K562 (cell line): ENCODE data around the gene TCOF1. TPM values are rescaled to one million over a fixed set of nuclear protein-coding genes. Genes with fewer than 3 reads are reported as not detected.

ENCODE experiments used
- ATAC-seq: fragments of 200-7000 bp; cut with Tn5 transposase; 3 replicates; pipeline ENCODE4 v1.9.1; 2020; ENCODE audit warnings: moderate library complexity
- BruUV-seq: library from RNA; stranded (reverse); fragments of 400-500 nt; replicated peaks from 2 replicates; lab custom pipeline; 2021; lab: Mats Ljungman, UMichigan
- CTCF ChIA-PET: fragments of 300-600 bp; formaldehyde crosslinking; extraction: SDS; loops from one replicate; lab custom pipeline; 2021; ENCODE audit warnings: low intra/inter-chr PET ratio; lab: Yijun Ruan, JAX
- POLR2A ChIA-PET: fragments of 300-600, 350-650 bp; sonication (Branson Sonifier 250); formaldehyde crosslinking; extraction: SDS; loops from one replicate; lab custom pipeline; 2021; ENCODE audit warnings: antibody characterized with exemption, inconsistent platforms; lab: Yijun Ruan, JAX
- DNase-seq, 4 experiments: peaks; one replicate each; pipeline versions ENCODE4 v3.0.0 to v3.0.0-alpha.2; 2011 to 2018; ENCODE audit warnings: low spot score in 3 of 4, mixed read lengths in 3 of 4; ENCODE audit errors: extremely low read depth in 1 of 4
- FAIRE-seq: peaks from 2 replicates; lab custom pipeline; 2011; peaks lifted over from hg19 to GRCh38; lab: Jason Lieb, UNC
- H2AFZ ChIP-seq: 2 replicates; pipeline ENCODE4 v1.6.0; 2011; ENCODE audit warnings: low read depth, low read length, control low read depth, inconsistent platforms
- H3K27ac ChIP-seq: fragments of 200-600 bp; 3 replicates; pipeline ENCODE4 v1.8.0; 2011; ENCODE audit warnings: low read depth, mild to moderate bottlenecking, control low read depth, inconsistent platforms, low read length, moderate library complexity, mixed read lengths; ENCODE audit errors: extremely low read depth
- H3K27me3 ChIP-seq, 2 experiments: fragments of 300-600 bp in 1 of 2; 2 replicates in 1 of 2; 3 replicates in 1 of 2; pipeline versions ENCODE4 v1.6.0 to v1.8.0; 2011; ENCODE audit warnings: inconsistent platforms in 2 of 2, low read length in 2 of 2, mild to moderate bottlenecking in 1 of 2, mixed read lengths in 1 of 2, moderate library complexity in 1 of 2; ENCODE audit not compliant: control insufficient read depth in 2 of 2, insufficient read depth in 2 of 2
- H3K36me3 ChIP-seq: fragments of 300-600 bp; 3 replicates; pipeline ENCODE4 v1.8.0; 2011; ENCODE audit warnings: mild to moderate bottlenecking, low read length, inconsistent platforms; ENCODE audit not compliant: control insufficient read depth, insufficient read depth
- H3K4me1 ChIP-seq, 2 experiments: fragments of 200-600 bp in 1 of 2; replicated peaks in 1 of 2; 2 replicates in 1 of 2; 3 replicates in 1 of 2; pipeline versions ENCODE4 v1.5.1 to v1.8.0; 2011; ENCODE audit warnings: inconsistent platforms in 2 of 2, low read length in 2 of 2, mild to moderate bottlenecking in 1 of 2, mixed read lengths in 1 of 2, moderate library complexity in 1 of 2; ENCODE audit not compliant: control insufficient read depth in 2 of 2, insufficient read depth in 2 of 2
- H3K4me2 ChIP-seq: 2 replicates; pipeline ENCODE4 v1.6.1; 2011; ENCODE audit warnings: low read length, control low read depth, inconsistent platforms, mixed read lengths; ENCODE audit not compliant: insufficient read depth
- H3K4me3 ChIP-seq: fragments of 200-600 bp; sonication (generic), shearing (Covaris generic); 2 replicates; pipeline ENCODE4 v1.5.1; 2016; ENCODE audit warnings: control low read depth, inconsistent platforms
- H3K79me2 ChIP-seq: fragments of 200-600 bp; 3 replicates; pipeline ENCODE4 v1.8.0; 2011; ENCODE audit warnings: low read length, inconsistent platforms; ENCODE audit not compliant: control insufficient read depth, insufficient read depth
- H3K9ac ChIP-seq, 2 experiments: 2 replicates each; pipeline versions ENCODE4 v1.6.0 to v1.6.1; 2011; ENCODE audit warnings: low read depth in 2 of 2, low read length in 2 of 2, control low read depth in 1 of 2, inconsistent platforms in 1 of 2, mild to moderate bottlenecking in 1 of 2, mixed read lengths in 1 of 2; ENCODE audit not compliant: insufficient read depth in 1 of 2
- H3K9me1 ChIP-seq: one replicate; pipeline ENCODE4 v1.6.0; 2011; ENCODE audit warnings: inconsistent platforms, mild to moderate bottlenecking, low read length, moderate library complexity; ENCODE audit not compliant: control insufficient read depth, insufficient read depth
- H3K9me3 ChIP-seq: replicated peaks from 2 replicates; pipeline ENCODE4 v1.5.1; 2011; ENCODE audit warnings: low read depth, low read length, inconsistent platforms; ENCODE audit not compliant: control insufficient read depth, insufficient read depth
- H4K20me1 ChIP-seq: replicated peaks from 2 replicates; pipeline ENCODE4 v1.6.1; 2011; ENCODE audit warnings: low read length, inconsistent platforms, mixed read lengths; ENCODE audit not compliant: control insufficient read depth, insufficient read depth
- CBFA2T3 ChIP-seq: fragments of 450-650 bp; IDR thresholded peaks from 2 replicates; pipeline ENCODE4 v1.6.1; 2017
- CEBPB ChIP-seq: fragments of 450-650 bp; IDR thresholded peaks from 2 replicates; pipeline ENCODE4 v1.6.1; 2016; ENCODE audit warnings: missing genetic modification characterization, missing compliant biosample characterization
- CEBPG ChIP-seq, 3 experiments: fragments of 200-800 bp in 1 of 3; sonication (Bioruptor generic) in 1 of 3; sonication (generic) in 1 of 3; formaldehyde crosslinking in 1 of 3; IDR thresholded peaks in 2 of 3; conservative IDR thresholded peaks in 1 of 3; 2 replicates each; pipeline versions ENCODE4 v1.6.1 to v1.8.0; 2016 to 2022; ENCODE audit warnings: missing compliant biosample characterization in 2 of 3, missing genetic modification characterization in 2 of 3, mild to moderate bottlenecking in 1 of 3, missing genetic modification reagents in 1 of 3
- FOXA3 ChIP-seq, 2 experiments: fragments of 450-650 bp in 1 of 2; sonication (generic) in 1 of 2; formaldehyde crosslinking; IDR thresholded peaks in 1 of 2; conservative IDR thresholded peaks in 1 of 2; 2 replicates each; pipeline versions ENCODE4 v1.4.0 to v1.8.0; 2020 to 2022; ENCODE audit warnings: mild to moderate bottlenecking in 2 of 2, missing genetic modification reagents in 1 of 2
- HNRNPLL ChIP-seq: fragments of 200-400 bp; formaldehyde crosslinking; IDR thresholded peaks from 2 replicates; pipeline ENCODE4 v1.6.1; 2017; ENCODE audit warnings: low read length, low read depth, mild to moderate bottlenecking; ENCODE audit not compliant: poor library complexity, severe bottlenecking
- ZNF584 ChIP-seq: fragments of 200-800 bp; sonication (Bioruptor generic); IDR thresholded peaks from 2 replicates; pipeline ENCODE4 v1.6.1; 2016; ENCODE audit warnings: low read depth, mild to moderate bottlenecking, missing genetic modification characterization, missing compliant biosample characterization
- WGBS: fragments of 100-300 bp; shearing (Covaris generic); methylation state at CpG from one replicate; pipeline ENCODE4 v1.1.6; 2016; ENCODE audit warnings: low coverage, mixed read lengths; ENCODE audit not compliant: insufficient coverage; ENCODE audit errors: missing lambda C conversion rate; 5-methylcytosine and 5-hydroxymethylcytosine counted together
- in situ Hi-C: fragments of 300-500 bp; cut with MboI; formaldehyde crosslinking; loops from 4 replicates; pipeline ENCODE4 v1.15.0; 2018; ENCODE audit warnings: inconsistent platforms, mixed read lengths
- intact Hi-C: fragments of 100-400 bp; cut with micrococcal nuclease; formaldehyde crosslinking; loops from 2 replicates; pipeline ENCODE4 v1.14.2; 2022
- polyA plus RNA-seq, 8 experiments: library from polyadenylated mRNA; depleted of rRNA in 4 of 8; stranded (reverse) in 5 of 8; unstranded in 3 of 8; fragments of >200 nt; fragmentation: Nextera tagmentation in 2 of 8; fragmentation: Illumina TruSeq in 1 of 8; extraction: Ambion mirVana in 2 of 8; extraction: Trizol in 1 of 8; gene quantifications; 2 replicates each; pipeline versions ENCODE4 v1.2.1 to v1.2.3, GENCODE V29; 2011 to 2014; ENCODE audit warnings: inconsistent platforms in 1 of 8, missing spikeins in 1 of 8
- total RNA-seq, 7 experiments: library from RNA; depleted of rRNA in 6 of 7; stranded (reverse); fragments of >200 nt in 6 of 7; fragmentation: Illumina TruSeq in 2 of 7; extraction: Trizol in 2 of 7; gene quantifications; 2 replicates each; pipeline versions ENCODE4 v1.2.1 to v1.2.3, GENCODE V29; 2011 to 2021; ENCODE audit warnings: low replicate concordance in 1 of 7
- TF ChIP-seq, protein P1 (sequence below): fragments of 200-600 bp; sonication (generic); IDR thresholded peaks from one replicate; pipeline ENCODE4 v1.6.1; 2012; ENCODE audit warnings: mild to moderate bottlenecking, low read depth, low read length, inconsistent platforms
- TF ChIP-seq, protein P2 (sequence below), 2 experiments: fragments of 450-650 bp in 1 of 2; sonication (generic) in 1 of 2; formaldehyde crosslinking in 1 of 2; IDR thresholded peaks in 1 of 2; conservative IDR thresholded peaks in 1 of 2; 2 replicates each; pipeline versions ENCODE4 v1.6.1 to v1.8.1; 2016 to 2023; ENCODE audit warnings: mild to moderate bottlenecking in 2 of 2, moderate library complexity in 2 of 2, inconsistent platforms in 1 of 2, missing genetic modification reagents in 1 of 2

The TCOF1 gene
- total and polyA plus RNA-seq, 9 of the 15 experiments (the other 6 are each of a cell fraction or from before 2014, with no cell fraction given), result 9.8 to 134 (median 61.7) TPM

DNA sequence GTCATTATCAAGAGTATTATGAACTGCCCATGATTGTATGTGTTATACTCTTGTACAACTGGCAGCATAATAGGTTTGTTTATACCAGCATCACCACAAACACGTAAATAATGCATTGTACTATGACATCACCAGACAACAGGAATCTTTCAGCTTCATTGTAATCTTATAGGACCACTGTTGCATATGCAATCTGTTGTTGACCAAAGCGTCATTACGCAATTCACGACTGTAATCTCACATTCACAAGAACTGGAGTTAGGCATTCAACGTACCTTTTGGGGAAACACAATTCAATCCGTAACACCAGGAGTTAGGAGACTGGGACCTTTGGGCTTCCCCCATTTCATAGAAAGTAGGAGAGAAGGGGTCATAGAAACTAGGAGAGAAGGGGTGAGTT, 34.4 kb upstream of the TCOF1 start:
- H3K9me1 ChIP-seq, result no peaks in the 10 kb centered on the region
- H3K27ac ChIP-seq, result no peak overlapping the region
- CTCF ChIA-PET, result no interaction called here
- peaks cover 2 to 28% of the 10 kb centered on the region in 2 experiments; a peak in 3 of 5 replicates for H3K27me3 ChIP-seq
- H3K4me1 ChIP-seq, result no peaks in the 10 kb centered on the region; a peak in 1 of 5 replicates
- in situ Hi-C loops, result no loop called here
- no peaks in the 10 kb centered on the region for H3K79me2 ChIP-seq
- H3K36me3 ChIP-seq, result no peaks in the 10 kb centered on the region
- no peak overlapping the region for H2AFZ ChIP-seq
- POLR2A ChIA-PET, result interaction anchor here (0.5 to 1.0 kb wide), 2 partner anchors 22 to 81 kb away, joined by 3 read pairs; no protein-coding TSS in a partner anchor
- DNase-seq (no peak), ATAC-seq (no peak), FAIRE-seq (peak; percentile 29)
- H4K20me1 ChIP-seq, result peaks cover 2% of the 10 kb centered on the region; the same call in 1 of the 2 replicates
- H3K9ac ChIP-seq, result no peak overlapping the region
- WGBS, result 2% methylated on average over 6 of the region's 6 CpGs
- H3K4me2 ChIP-seq, result no peak overlapping the region
- no peak overlapping the region for H3K4me3 ChIP-seq
- intact Hi-C loops, result no loop called here
- BruUV-seq, result no TSS peak
- H3K9me3 ChIP-seq, result no peaks in the 10 kb centered on the region; the same call in 1 of the 2 replicates
- TF ChIP-seq ZNF584, result no peak
- TF ChIP-seq CBFA2T3, result 0 out of 2 replicates have a peak, but pooled peaks have one; percentile 18
- peak; percentile 64 for TF ChIP-seq HNRNPLL
- TF ChIP-seq, protein P1, sequence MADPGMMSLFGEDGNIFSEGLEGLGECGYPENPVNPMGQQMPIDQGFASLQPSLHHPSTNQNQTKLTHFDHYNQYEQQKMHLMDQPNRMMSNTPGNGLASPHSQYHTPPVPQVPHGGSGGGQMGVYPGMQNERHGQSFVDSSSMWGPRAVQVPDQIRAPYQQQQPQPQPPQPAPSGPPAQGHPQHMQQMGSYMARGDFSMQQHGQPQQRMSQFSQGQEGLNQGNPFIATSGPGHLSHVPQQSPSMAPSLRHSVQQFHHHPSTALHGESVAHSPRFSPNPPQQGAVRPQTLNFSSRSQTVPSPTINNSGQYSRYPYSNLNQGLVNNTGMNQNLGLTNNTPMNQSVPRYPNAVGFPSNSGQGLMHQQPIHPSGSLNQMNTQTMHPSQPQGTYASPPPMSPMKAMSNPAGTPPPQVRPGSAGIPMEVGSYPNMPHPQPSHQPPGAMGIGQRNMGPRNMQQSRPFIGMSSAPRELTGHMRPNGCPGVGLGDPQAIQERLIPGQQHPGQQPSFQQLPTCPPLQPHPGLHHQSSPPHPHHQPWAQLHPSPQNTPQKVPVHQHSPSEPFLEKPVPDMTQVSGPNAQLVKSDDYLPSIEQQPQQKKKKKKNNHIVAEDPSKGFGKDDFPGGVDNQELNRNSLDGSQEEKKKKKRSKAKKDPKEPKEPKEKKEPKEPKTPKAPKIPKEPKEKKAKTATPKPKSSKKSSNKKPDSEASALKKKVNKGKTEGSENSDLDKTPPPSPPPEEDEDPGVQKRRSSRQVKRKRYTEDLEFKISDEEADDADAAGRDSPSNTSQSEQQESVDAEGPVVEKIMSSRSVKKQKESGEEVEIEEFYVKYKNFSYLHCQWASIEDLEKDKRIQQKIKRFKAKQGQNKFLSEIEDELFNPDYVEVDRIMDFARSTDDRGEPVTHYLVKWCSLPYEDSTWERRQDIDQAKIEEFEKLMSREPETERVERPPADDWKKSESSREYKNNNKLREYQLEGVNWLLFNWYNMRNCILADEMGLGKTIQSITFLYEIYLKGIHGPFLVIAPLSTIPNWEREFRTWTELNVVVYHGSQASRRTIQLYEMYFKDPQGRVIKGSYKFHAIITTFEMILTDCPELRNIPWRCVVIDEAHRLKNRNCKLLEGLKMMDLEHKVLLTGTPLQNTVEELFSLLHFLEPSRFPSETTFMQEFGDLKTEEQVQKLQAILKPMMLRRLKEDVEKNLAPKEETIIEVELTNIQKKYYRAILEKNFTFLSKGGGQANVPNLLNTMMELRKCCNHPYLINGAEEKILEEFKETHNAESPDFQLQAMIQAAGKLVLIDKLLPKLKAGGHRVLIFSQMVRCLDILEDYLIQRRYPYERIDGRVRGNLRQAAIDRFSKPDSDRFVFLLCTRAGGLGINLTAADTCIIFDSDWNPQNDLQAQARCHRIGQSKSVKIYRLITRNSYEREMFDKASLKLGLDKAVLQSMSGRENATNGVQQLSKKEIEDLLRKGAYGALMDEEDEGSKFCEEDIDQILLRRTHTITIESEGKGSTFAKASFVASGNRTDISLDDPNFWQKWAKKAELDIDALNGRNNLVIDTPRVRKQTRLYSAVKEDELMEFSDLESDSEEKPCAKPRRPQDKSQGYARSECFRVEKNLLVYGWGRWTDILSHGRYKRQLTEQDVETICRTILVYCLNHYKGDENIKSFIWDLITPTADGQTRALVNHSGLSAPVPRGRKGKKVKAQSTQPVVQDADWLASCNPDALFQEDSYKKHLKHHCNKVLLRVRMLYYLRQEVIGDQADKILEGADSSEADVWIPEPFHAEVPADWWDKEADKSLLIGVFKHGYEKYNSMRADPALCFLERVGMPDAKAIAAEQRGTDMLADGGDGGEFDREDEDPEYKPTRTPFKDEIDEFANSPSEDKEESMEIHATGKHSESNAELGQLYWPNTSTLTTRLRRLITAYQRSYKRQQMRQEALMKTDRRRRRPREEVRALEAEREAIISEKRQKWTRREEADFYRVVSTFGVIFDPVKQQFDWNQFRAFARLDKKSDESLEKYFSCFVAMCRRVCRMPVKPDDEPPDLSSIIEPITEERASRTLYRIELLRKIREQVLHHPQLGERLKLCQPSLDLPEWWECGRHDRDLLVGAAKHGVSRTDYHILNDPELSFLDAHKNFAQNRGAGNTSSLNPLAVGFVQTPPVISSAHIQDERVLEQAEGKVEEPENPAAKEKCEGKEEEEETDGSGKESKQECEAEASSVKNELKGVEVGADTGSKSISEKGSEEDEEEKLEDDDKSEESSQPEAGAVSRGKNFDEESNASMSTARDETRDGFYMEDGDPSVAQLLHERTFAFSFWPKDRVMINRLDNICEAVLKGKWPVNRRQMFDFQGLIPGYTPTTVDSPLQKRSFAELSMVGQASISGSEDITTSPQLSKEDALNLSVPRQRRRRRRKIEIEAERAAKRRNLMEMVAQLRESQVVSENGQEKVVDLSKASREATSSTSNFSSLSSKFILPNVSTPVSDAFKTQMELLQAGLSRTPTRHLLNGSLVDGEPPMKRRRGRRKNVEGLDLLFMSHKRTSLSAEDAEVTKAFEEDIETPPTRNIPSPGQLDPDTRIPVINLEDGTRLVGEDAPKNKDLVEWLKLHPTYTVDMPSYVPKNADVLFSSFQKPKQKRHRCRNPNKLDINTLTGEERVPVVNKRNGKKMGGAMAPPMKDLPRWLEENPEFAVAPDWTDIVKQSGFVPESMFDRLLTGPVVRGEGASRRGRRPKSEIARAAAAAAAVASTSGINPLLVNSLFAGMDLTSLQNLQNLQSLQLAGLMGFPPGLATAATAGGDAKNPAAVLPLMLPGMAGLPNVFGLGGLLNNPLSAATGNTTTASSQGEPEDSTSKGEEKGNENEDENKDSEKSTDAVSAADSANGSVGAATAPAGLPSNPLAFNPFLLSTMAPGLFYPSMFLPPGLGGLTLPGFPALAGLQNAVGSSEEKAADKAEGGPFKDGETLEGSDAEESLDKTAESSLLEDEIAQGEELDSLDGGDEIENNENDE, result no peak
- TF ChIP-seq CEBPG (CRISPR knock-in tag; IDR thresholded peaks at IDR 0.05), result peak; percentile 75
- TF ChIP-seq CEBPG (tag; conservative IDR thresholded peaks at IDR 0.05 in 1 of 2, IDR thresholded peaks at IDR 0.05 in 1 of 2), result peak; percentile 89 to 90
- peak in 1 of 2 experiments; percentile 59; a peak in 2 of 4 replicates for TF ChIP-seq FOXA3 (CRISPR knock-in tag; conservative IDR thresholded peaks at IDR 0.05 in 1 of 2, IDR thresholded peaks at IDR 0.05 in 1 of 2)
- peak; percentile 96 for TF ChIP-seq CEBPB (tag)
- TF ChIP-seq, protein P2, sequence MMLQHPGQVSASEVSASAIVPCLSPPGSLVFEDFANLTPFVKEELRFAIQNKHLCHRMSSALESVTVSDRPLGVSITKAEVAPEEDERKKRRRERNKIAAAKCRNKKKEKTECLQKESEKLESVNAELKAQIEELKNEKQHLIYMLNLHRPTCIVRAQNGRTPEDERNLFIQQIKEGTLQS (IDR thresholded peaks at IDR 0.05), result peak; percentile 39; the same call in 1 of the 2 replicates
- TF ChIP-seq, protein P2 (CRISPR knock-in tag; conservative IDR thresholded peaks at IDR 0.05), result no peak
